NCI-H526 treated with DMSO at 0.1 percent for 48 hours (cell line): Measurements from ENCODE around the gene HKDC1.
"Not testable (repeated sequence)": the region's sequence is repeated elsewhere in the genome, so short reads cannot be mapped to it uniquely, and the experiment has no call there.

Experiments
- DNase-seq: peaks from one replicate; lab custom pipeline; 2025; lab: John Stamatoyannopoulos, UW

The HKDC1 gene

DNA sequence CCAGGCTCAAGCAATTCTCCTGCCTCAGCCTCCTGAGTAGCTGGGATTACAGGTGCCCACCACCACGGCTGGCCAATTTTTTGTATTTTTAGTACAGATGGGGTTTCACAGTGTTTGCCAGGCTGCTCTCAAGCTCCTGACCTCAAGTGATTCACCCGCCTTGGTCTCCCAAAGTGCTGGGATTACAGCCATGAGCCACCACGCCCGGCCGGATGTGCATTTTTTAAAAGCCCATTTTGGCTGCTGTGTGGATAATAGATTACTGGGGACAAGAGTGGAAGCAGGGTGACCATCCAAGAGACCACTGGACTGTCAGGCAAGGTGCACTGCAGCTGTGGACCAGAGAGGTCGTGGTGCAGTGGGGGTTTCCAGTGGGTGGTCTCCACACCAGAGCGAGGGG lies 21.4 kb downstream of the HKDC1 start:
- no peak for DNase-seq

GRCh38 chr10:69242040-69242851 lies 22.1 kb downstream of the HKDC1 start:
- DNase-seq, result no peak

GRCh38 chr10:69242852-69243212 lies 22.7 kb downstream of the HKDC1 start:
- no peak for DNase-seq

- no peak for DNase-seq
Measured at GRCh38 chr10:69243817-69244216, 23.7 kb downstream of the HKDC1 start.

- no peak for DNase-seq
Measured at GRCh38 chr10:69246036-69246435, 25.9 kb downstream of the HKDC1 start.

GRCh38 chr10:69246581-69247312 lies 26.6 kb downstream of the HKDC1 start:
- no peak for DNase-seq

- DNase-seq, result no peak
Measured at GRCh38 chr10:69247313-69247710, 27.2 kb downstream of the HKDC1 start.

- DNase-seq, result no peak
Measured at GRCh38 chr10:69248117-69248730, 28.1 kb downstream of the HKDC1 start.

DNA sequence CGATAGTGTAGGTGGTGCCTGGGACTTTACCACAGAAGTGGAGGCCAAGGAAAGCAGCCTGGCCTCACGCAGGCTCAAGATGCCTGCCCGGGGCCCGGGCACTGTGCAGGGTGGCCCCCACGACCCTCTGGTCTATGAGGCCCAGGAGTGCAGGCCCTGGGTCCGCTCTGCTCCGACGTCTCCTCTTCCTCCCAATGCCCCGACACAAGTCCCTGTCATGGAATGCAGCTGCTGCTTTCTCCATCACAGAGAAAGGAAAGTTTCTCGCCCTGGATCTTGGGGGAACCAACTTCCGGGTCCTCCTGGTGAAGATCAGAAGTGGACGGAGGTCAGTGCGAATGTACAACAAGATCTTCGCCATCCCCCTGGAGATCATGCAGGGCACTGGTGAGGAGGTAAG lies 29.9 kb downstream of the HKDC1 start:
- no peak for DNase-seq

- not testable (repeated sequence) for DNase-seq
Measured at GRCh38 chr10:69251417-69251816, 31.3 kb downstream of the HKDC1 start.

DNA sequence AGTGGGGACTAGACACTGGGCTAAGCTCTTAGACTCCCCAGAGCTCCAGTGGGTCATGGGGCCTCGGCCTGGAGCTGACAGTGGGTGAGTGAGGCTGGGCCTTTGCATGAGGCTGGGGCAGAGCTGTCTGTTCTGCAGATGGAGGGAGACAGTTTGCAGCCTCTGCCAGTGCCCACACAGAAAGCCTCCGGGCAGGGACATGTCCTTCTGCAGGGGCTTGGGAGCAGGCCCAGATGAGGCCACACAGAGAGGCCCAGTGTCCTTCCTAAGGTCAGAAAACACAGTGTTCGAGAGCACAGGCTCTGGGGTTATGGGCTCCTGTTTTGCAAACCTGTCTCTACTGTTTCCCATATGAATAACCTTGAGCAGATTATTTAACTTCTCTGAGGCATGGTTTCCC lies 33.0 kb downstream of the HKDC1 start:
- no peak for DNase-seq

- no peak for DNase-seq
Measured at GRCh38 chr10:69254877-69255276, 34.7 kb downstream of the HKDC1 start.

DNA sequence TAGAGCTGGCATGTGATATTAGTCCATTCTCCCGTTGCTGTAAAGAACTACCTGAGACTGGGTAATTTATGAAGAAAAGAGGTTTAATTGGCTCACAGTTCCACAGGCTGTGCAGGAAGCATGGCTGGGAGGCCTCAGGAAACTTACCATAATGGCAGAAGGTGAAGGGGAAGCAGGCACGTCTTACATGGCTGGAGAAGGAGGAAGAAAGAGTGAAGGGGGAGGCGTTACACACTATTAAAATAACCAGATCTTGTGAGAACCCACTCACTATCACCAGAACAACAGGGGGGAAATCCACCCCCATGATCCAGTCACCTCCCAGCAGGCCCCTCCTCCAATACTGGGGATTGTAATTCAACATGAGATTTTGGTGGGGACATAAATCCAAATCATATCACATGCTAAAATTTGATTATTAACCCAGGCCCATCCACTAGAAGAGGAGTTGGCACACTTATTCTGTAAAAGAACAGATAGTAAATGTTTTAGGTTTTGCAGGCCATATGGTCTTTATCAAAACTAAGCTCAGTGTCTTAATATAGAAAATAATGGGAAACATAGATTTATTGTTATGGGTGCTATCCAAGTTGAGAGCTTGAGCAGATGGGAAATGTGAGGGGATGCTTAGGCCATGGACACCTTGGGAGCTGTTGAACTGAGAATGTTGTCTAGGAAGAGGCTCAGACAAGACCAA lies 39.6 kb downstream of the HKDC1 start:
- no peak for DNase-seq

- DNase-seq, result no peak
Measured at GRCh38 chr10:69261184-69261583, 41.1 kb downstream of the HKDC1 start.

DNA sequence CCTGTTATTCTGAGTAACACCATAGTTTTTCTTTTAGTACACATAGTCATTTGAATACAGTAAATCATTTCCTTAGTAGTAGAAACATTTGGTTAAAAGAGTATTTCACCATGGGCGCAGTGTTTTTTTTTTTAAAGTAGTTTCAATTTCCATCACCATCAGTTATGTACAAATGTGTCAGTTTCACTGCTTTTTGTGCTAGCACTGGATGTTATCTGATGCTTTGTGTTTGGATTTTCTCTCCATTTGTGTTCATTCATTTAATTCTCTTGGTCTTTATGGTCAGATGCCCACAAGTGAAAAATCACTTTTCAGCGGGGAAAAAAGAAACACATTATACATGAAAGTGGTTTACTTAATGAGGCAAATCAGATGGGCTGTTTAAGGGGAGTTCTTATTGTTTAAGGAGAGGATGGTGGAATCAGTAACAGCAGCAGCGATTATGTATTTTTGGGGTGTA lies 42.2 kb downstream of the HKDC1 start:
- no peak for DNase-seq

DNA sequence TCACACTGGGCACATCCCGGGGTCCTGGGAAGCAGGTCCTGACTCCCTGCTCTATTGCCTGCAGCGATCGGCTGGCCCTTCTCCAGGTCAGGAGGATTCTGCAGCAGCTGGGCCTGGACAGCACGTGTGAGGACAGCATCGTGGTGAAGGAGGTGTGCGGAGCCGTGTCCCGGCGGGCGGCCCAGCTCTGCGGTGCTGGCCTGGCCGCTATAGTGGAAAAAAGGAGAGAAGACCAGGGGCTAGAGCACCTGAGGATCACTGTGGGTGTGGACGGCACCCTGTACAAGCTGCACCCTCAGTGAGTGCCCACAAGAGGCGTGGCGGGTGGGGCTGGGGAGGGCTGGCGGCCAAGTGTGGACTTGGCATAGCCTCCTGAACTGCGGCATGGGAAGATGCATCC lies 45.4 kb downstream of the HKDC1 start:
- DNase-seq, result no peak

DNA sequence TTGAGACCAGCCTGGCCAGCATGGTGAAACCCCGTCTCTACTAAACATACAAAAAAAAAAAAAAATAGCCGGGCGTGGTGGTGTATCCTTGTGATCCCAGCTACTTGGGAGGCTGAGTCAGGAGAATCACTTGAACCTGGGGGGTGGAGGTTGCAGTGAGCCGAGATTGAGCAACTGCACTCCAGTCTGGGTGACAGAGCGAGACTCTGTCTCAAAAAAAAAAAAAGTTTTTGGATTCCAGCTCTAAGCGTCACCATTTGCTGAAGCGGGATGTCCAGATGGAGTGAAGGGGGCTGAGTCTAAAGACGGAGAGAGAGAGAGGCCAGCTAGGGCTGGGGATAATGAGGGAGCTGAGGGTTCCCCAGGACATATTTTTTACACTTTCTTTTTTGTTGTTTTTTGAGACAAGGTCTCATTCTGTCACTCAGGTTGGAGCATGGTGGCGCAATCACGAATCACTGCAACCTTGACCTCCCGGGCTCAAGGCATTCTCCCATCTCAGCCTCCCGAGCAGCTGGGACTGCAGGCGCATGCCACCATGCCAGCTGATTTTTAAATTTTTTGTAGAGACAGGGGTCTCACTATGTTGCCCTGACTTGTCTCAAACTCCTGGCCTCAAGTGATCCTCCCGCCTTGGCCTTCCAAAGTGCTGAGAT lies 48.8 kb downstream of the HKDC1 start:
- DNase-seq, result no peak

DNA sequence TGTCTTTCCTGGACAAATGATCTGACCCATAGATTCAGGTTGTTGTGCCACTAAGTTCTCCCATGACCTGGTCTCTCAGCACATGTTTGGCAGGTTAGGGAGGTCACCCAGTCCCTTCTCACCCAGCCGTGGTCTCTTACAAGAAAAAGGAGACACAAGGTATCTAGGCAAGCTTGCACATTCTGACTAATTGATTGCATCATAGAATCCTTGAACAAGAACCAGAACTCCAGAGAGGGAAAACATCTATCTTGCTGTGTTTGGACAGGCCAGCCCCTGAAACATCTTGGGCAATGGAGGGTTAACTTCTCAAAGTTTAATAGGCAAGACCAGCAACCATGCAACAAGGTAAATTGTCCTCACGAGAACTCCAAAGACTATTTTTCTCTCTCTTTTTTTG lies 49.6 kb downstream of the HKDC1 start:
- no peak for DNase-seq

DNA sequence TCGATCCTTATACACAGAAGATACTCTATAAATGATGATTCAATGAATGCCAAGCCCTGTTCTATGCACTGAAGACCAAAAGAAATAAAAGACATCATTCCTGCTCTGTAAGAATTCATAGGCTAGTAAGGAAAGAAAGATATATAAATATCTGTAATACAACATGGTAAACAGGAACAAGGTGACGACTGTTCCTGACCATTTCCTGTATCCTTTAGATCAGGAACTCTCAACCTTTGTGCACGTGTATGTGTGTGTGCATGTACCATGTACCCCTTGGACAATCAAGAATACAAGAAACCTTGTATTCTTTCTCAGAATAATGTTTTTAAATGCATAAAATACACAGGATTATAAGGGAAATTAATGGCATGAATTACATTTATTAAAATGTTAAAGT lies 50.9 kb downstream of the HKDC1 start:
- DNase-seq, result no peak

DNA sequence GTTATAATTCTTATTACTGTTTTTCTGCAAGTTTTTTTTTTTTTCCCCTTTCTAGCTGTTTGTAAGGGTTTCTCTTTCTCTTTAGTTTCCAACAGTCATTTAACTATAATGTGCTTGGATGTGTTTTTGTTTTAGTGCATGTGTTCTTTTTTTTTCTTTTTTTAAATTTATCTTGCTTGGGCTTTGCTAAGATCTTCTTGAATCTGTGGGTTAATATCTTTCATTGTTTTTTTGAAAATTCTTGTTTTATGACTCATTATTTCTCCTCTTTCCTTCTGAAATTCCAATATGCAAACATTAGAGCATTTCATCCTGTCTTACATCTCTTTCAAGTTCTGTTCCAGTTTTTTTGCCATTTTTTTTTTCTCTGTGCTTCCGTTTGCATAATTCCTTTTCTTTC lies 52.5 kb downstream of the HKDC1 start:
- DNase-seq, result no peak

GRCh38 chr10:69275444-69275843 lies 55.3 kb downstream of the HKDC1 start:
- DNase-seq, result no peak

- no peak for DNase-seq
Measured at GRCh38 chr10:69276503-69276902, 56.4 kb downstream of the HKDC1 start.
